Urinary bladder (tissue), 4 donors: ENCODE data around the gene MUTYH. TPM values are rescaled to one million over a fixed set of nuclear protein-coding genes. Genes with fewer than 3 reads are reported as not detected.
"Not testable (repeated sequence)": the region's sequence is repeated elsewhere in the genome, so short reads cannot be mapped to it uniquely, and the experiment has no call there.

Experiments
- DNase-seq: peaks from one replicate; pipeline ENCODE4 v3.0.0-alpha.2; 2015; ENCODE audit errors: extremely low spot score
- H3K27ac ChIP-seq: one replicate; pipeline ENCODE4 v1.5.1; 2013; ENCODE audit warnings: low read depth, mild to moderate bottlenecking, moderate library complexity
- H3K36me3 ChIP-seq: one replicate; pipeline ENCODE4 v1.6.1; 2013; ENCODE audit warnings: mild to moderate bottlenecking, moderate library complexity; ENCODE audit not compliant: insufficient read depth
- H3K4me1 ChIP-seq: one replicate; pipeline ENCODE4 v1.6.1; 2013; ENCODE audit warnings: mild to moderate bottlenecking, moderate library complexity; ENCODE audit not compliant: insufficient read depth
- H3K4me3 ChIP-seq: one replicate; pipeline ENCODE4 v1.5.1; 2013; ENCODE audit warnings: low read depth, low read length
- WGBS: extraction: QIAGEN DNeasy Blood & Tissue Kit; methylation state at CpG from one replicate; pipeline ENCODE4 v1.1.7; 2013; 5-methylcytosine and 5-hydroxymethylcytosine counted together
- polyA plus RNA-seq: library from polyadenylated mRNA; stranded (reverse); fragments of 200-250 nt; gene quantifications from one replicate; pipeline ENCODE4 v1.2.3, GENCODE V29; 2013
- total RNA-seq: library from RNA; depleted of rRNA; stranded (reverse); fragments of >200 nt; gene quantifications from one replicate; pipeline ENCODE4 v1.2.3, GENCODE V29; 2014
- donor health status: healthy with polysubstance abuse.
- donor health status: healthy.

Gene MUTYH
- total RNA-seq (12.0 TPM), polyA plus RNA-seq (19.4 TPM)

GRCh38 chr1:45339789-45340558 is at the start of gene MUTYH, which contains the start of gene TOE1:
MUTYH (minus strand) TSS chr1:45340440; CDS start chr1:45334505, 5,935 bp downstream.
TOE1 (plus strand) TSS chr1:45340170; CDS start chr1:45340253, 83 bp downstream.
- Histone ChIP-seq H3K27ac (peak within 1 kb of the TSS; percentile 86), H3K36me3 (peaks cover 8% of the 10 kb centered on the region), H3K4me1 (no peaks in the 10 kb centered on the region), H3K4me3 (peak within 1 kb of the TSS; percentile 51)
- WGBS, result under 1% methylated on average over 70 of the region's 70 CpGs
- DNase-seq, result peak; percentile 78

- no peak overlapping the region for H3K27ac ChIP-seq
- no peaks in the 10 kb centered on the region for H3K36me3 ChIP-seq
- no peaks in the 10 kb centered on the region for H3K4me1 ChIP-seq
- no peak overlapping the region for H3K4me3 ChIP-seq
- WGBS, result over 99% methylated on average over 3 of the region's 3 CpGs
- DNase-seq, result no peak
These were observed 46.0 kb upstream of the MUTYH start for GRCh38 chr1:45386219-45386618.

GRCh38 chr1:45385302-45385701 is 45.1 kb upstream of the MUTYH start:
- WGBS, result 85% methylated on average over 3 of the region's 3 CpGs
- no peak overlapping the region for H3K4me3 ChIP-seq
- H3K27ac ChIP-seq, result no peak overlapping the region
- no peak for DNase-seq
- H3K4me1 ChIP-seq, result no peaks in the 10 kb centered on the region
- no peaks in the 10 kb centered on the region for H3K36me3 ChIP-seq

- H3K4me3 ChIP-seq, DNase-seq, H3K27ac ChIP-seq, H3K36me3 ChIP-seq, H3K4me1 ChIP-seq: not testable (repeated sequence)
- WGBS, result 90% methylated on average over 4 of the region's 4 CpGs
These were observed 44.0 kb upstream of the MUTYH start for GRCh38 chr1:45384213-45384612.

- no peaks in the 10 kb centered on the region for H3K4me1 ChIP-seq
These were observed 43.0 kb upstream of the MUTYH start for GRCh38 chr1:45383191-45383590.

GRCh38 chr1:45381243-45381642 is 41.0 kb upstream of the MUTYH start:
- Histone ChIP-seq H3K4me1 (no peaks in the 10 kb centered on the region), H3K27ac (no peak overlapping the region), H3K4me3 (no peak overlapping the region), H3K36me3 (no peaks in the 10 kb centered on the region)
- no peak for DNase-seq
- 91% methylated on average over 2 of the region's 2 CpGs for WGBS

More at GRCh38 chr1:45383191-45383590, 43.0 kb upstream of the MUTYH start:
- H3K27ac ChIP-seq, result no peak overlapping the region
- no peak overlapping the region for H3K4me3 ChIP-seq
- no peaks in the 10 kb centered on the region for H3K36me3 ChIP-seq
- 76% methylated on average over 1 of the region's 1 CpG for WGBS
- no peak for DNase-seq

- no peaks in the 10 kb centered on the region for H3K36me3 ChIP-seq
- WGBS, result 93% methylated on average over 1 of the region's 1 CpG
- H3K4me1 ChIP-seq, result no peaks in the 10 kb centered on the region
- no peak for DNase-seq
- H3K4me3 ChIP-seq, result no peak overlapping the region
- no peak overlapping the region for H3K27ac ChIP-seq
These were observed 40.5 kb upstream of the MUTYH start for GRCh38 chr1:45380730-45381129.

GRCh38 chr1:45380125-45380524 is 39.9 kb upstream of the MUTYH start:
- DNase-seq, result no peak
- 94% methylated on average over 4 of the region's 4 CpGs for WGBS
- Histone ChIP-seq H3K27ac (no peak overlapping the region), H3K36me3 (no peaks in the 10 kb centered on the region), H3K4me3 (no peak overlapping the region), H3K4me1 (no peaks in the 10 kb centered on the region)

GRCh38 chr1:45379524-45379923 is 39.3 kb upstream of the MUTYH start:
- Histone ChIP-seq H3K27ac (no peak overlapping the region), H3K4me3 (no peak overlapping the region), H3K4me1 (no peaks in the 10 kb centered on the region), H3K36me3 (no peaks in the 10 kb centered on the region)
- DNase-seq, result no peak
- 92% methylated on average over 6 of the region's 6 CpGs for WGBS

- Histone ChIP-seq H3K4me3 (no peak overlapping the region), H3K27ac (no peak overlapping the region), H3K36me3 (no peaks in the 10 kb centered on the region), H3K4me1 (peaks cover 1% of the 10 kb centered on the region)
- no peak for DNase-seq
These were observed 37.9 kb upstream of the MUTYH start for GRCh38 chr1:45378184-45378583.

- 49% methylated on average over 3 of the region's 3 CpGs for WGBS
- H3K4me1 ChIP-seq, result peaks cover 1% of the 10 kb centered on the region
- no peak overlapping the region for H3K4me3 ChIP-seq
- H3K27ac ChIP-seq, result no peak overlapping the region
- H3K36me3 ChIP-seq, result no peaks in the 10 kb centered on the region
- no peak for DNase-seq
These were observed 35.2 kb upstream of the MUTYH start for GRCh38 chr1:45375104-45376090.

- Histone ChIP-seq H3K4me1 (peaks cover 1% of the 10 kb centered on the region), H3K36me3 (no peaks in the 10 kb centered on the region), H3K27ac (no peak overlapping the region), H3K4me3 (no peak overlapping the region)
- DNase-seq, result no peak
These were observed 33.3 kb upstream of the MUTYH start for GRCh38 chr1:45373573-45373972.

GRCh38 chr1:45370575-45370974 is 30.3 kb upstream of the MUTYH start:
- no peak for DNase-seq

GRCh38 chr1:45365051-45365450 is 24.8 kb upstream of the MUTYH start:
- H3K4me1 ChIP-seq, result no peaks in the 10 kb centered on the region
- no peak overlapping the region for H3K27ac ChIP-seq
- no peak overlapping the region for H3K4me3 ChIP-seq
- 88% methylated on average over 6 of the region's 6 CpGs for WGBS
- no peak for DNase-seq
- H3K36me3 ChIP-seq, result no peaks in the 10 kb centered on the region

More at GRCh38 chr1:45370575-45370974, 30.3 kb upstream of the MUTYH start:
- H3K4me3 ChIP-seq, result no peak overlapping the region
- peaks cover 1% of the 10 kb centered on the region for H3K4me1 ChIP-seq
- H3K36me3 ChIP-seq, result no peaks in the 10 kb centered on the region
- H3K27ac ChIP-seq, result no peak overlapping the region
